Subcutaneous adipose tissue (tissue), 4 donors: Measurements from ENCODE around the gene MTUS2. TPM values are rescaled to one million over a fixed set of nuclear protein-coding genes. Genes with fewer than 3 reads are reported as not detected.

Experiments used
- total RNA-seq, 4 donors: library from RNA; depleted of rRNA; stranded (reverse); fragments of >200 nt; gene quantifications; one replicate each; pipeline ENCODE4 v1.1.0, GENCODE V29; 2016
- TF ChIP-seq, protein P1 (sequence below): fragments of 450-650 bp; IDR thresholded peaks from one replicate; pipeline ENCODE4 v1.5.1; 2016; ENCODE audit warnings: low read depth, mild to moderate bottlenecking, control low read depth, antibody characterized with exemption, moderate library complexity

The MTUS2 gene
- total RNA-seq, 4 donors from 2014 or later: not detected

DNA sequence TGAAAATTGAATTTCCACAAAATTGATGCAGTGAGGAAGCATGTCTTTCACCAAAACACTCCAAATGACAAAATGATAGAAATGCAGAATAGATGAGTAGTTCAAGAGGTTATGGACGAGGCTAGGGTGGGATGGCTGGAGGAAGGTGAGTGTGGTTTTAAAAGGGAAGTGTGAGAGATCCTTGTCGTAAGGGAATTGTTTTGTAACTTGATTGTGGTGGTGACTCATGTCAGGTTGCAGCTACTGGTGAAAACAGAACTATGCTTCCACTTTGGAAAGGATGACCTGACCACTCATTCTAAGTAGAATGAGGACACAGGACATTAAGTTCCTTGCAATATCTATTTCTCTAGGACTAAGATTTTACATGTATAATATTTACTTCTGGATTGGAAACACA lies 345.7 kb downstream of the MTUS2 start:
- TF ChIP-seq, protein P1, sequence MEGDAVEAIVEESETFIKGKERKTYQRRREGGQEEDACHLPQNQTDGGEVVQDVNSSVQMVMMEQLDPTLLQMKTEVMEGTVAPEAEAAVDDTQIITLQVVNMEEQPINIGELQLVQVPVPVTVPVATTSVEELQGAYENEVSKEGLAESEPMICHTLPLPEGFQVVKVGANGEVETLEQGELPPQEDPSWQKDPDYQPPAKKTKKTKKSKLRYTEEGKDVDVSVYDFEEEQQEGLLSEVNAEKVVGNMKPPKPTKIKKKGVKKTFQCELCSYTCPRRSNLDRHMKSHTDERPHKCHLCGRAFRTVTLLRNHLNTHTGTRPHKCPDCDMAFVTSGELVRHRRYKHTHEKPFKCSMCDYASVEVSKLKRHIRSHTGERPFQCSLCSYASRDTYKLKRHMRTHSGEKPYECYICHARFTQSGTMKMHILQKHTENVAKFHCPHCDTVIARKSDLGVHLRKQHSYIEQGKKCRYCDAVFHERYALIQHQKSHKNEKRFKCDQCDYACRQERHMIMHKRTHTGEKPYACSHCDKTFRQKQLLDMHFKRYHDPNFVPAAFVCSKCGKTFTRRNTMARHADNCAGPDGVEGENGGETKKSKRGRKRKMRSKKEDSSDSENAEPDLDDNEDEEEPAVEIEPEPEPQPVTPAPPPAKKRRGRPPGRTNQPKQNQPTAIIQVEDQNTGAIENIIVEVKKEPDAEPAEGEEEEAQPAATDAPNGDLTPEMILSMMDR: no peak

DNA sequence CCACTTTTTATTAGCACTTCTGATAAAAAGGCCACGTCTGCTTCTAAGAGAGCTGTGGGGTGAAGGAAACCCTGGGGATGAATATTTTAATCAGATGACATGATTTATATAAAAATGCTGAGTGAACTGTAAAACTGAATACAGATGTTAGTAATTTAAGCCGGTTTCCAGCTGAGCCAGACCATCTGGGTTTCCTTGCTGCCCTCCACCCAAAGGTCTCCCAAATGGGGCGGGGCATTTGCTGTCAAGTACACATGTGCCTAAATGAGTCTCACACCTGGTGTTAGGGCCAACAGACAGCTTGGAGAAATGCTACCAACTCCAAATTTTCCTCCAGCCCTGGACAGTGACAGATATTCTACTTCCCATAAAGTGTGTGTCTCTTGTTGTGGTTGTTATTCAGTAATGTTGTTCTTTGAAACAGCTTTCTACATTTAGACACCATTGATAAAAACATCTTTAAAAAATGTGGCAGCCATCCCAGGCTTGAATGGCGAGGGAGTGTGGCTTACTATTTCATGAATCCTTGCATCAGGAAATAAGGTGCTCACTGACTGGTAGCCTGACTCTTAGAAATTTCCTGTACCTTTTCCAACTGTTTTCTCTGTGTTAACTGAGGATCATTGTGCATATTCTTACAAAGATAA lies 350.4 kb downstream of the MTUS2 start:
- TF ChIP-seq, protein P1: no peak

DNA sequence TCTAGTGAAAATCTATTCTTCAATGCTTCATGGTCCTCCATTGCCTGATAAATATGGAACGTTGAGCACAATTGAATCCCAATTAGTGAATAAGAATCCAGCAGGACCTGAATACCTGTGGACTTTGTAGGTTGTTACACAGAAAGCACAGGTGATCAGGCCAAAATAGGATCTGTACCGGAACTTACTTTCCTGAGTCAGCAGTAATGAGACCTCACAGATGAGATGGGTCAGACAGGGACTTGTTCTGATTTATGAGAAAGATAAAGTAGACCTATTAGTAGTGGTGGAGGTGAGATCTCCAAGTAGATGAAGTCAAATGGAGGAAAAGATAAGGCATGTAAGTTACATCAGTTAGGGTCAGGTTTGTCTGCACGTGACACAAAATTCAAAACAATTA lies 351.1 kb downstream of the MTUS2 start:
- TF ChIP-seq, protein P1: no peak

DNA sequence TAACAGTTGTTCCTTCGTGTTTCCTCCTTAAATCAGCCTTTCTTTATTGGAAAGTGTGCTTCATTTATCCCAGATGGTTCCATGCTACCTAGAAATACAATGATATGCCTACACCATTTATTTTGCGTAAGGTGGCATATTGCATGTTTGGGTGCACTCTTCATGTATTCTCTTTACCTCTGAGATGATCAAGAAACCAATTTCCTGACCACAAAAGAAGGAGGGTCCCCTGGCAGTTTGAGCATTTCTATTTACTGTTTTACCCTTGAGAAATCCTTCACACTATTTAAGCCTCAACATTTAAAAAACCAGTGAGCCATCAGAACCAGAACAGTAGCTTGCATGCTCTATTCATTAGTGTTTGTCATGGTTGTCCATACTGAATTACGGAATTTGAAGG lies 354.0 kb downstream of the MTUS2 start:
- TF ChIP-seq, protein P1: no peak

DNA sequence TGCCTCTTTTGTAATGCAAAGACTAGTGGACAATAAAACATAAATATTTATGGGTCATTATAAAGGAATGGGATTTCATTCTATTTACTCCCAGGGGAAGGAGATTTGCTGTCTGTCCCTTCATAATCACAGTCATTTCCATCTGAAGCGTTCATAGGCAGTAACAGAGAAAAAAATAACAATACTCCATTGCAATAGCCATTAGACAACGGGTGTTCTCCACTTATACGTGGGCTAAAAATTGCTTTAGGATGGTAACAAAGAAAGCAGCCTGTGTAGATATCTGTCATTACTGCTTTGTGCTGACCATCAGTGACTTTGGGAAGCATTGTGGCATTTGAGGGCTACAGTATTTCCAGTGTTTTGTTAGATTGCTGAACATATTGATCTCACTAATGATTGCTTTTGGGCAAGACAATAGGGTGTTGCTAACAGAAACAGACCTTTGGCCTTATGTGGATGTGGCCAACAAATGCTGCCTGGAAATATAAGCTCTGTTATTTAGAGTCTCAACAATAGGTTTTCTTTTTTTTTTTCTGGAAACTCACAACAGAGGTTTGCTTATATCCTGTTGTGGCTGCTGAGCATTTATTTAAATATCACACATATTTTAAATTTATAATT lies 355.2 kb downstream of the MTUS2 start:
- TF ChIP-seq, protein P1: no peak

DNA sequence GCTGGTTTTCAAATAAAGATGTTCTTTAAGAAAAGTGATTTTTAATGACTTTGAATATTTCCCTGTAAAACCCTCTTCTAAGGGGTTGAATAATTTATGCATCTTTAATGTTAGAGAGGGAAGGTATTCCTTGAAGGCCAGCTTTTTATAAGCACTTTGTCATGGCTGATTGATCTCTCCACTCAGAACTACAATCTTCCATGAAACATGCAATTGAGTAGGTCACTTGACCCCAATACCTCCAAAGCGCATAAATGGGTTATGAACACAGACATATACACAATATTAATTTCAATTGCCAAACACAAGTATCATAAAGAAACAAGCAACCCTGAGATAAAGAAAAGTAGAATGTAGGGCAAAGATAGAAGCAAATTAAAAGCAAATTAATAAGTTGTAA lies 359.9 kb downstream of the MTUS2 start:
- TF ChIP-seq, protein P1: no peak

DNA sequence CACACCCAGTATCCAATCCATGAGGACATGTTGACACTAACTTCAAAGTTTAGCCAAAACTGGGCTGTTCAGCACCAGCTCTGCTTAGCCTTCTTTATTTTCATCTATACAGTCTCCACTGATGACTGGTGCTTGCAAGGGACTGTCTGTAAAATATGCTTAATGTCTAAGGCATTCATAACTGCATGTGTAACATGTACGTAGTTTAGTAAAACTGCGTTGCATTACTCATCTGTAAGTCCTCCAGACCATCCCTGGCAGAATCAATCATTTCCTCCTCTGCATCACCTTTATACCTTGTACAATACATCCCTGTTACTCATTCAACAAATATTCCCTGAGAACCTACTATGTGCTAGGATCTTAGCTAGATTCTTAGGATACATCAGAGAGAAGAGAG lies 362.1 kb downstream of the MTUS2 start:
- TF ChIP-seq, protein P1: no peak
